Measurements from ENCODE around the gene SRSF8.

SRSF8 gene

DNA sequence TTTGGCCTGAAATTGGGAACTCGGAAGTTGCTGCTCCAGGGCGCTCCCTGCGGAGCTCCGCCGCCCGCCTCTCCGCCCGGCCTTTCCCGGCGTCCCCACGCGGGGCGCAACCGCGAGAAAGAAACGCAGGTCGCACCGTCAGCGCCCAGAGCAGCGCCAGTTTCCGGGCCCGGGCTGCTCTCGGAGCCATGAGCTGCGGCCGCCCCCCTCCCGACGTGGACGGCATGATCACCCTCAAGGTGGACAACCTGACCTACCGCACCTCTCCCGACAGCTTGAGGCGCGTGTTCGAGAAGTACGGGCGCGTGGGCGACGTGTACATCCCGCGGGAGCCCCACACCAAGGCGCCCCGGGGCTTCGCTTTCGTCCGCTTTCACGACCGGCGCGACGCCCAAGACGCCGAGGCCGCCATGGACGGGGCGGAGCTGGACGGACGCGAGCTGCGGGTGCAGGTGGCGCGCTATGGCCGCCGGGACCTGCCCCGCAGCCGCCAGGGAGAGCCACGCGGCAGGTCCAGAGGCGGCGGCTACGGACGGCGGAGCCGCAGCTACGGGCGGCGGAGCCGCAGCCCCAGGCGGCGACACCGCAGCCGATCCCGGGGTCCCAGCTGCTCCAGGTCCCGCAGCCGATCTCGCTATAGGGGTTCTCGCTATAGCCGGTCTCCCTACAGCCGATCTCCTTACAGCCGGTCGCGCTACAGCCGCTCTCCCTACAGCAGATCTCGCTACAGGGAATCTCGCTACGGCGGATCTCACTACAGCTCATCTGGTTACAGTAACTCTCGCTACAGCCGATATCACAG is 521 bp downstream of the SRSF8 start:
- DNase-seq: peak; percentile 65
- no peaks in the 10 kb centered on the region for H3K36me3 ChIP-seq (replicated peaks)
- no peaks in the 10 kb centered on the region for H3K27me3 ChIP-seq (replicated peaks)
- TF ChIP-seq, protein P1, sequence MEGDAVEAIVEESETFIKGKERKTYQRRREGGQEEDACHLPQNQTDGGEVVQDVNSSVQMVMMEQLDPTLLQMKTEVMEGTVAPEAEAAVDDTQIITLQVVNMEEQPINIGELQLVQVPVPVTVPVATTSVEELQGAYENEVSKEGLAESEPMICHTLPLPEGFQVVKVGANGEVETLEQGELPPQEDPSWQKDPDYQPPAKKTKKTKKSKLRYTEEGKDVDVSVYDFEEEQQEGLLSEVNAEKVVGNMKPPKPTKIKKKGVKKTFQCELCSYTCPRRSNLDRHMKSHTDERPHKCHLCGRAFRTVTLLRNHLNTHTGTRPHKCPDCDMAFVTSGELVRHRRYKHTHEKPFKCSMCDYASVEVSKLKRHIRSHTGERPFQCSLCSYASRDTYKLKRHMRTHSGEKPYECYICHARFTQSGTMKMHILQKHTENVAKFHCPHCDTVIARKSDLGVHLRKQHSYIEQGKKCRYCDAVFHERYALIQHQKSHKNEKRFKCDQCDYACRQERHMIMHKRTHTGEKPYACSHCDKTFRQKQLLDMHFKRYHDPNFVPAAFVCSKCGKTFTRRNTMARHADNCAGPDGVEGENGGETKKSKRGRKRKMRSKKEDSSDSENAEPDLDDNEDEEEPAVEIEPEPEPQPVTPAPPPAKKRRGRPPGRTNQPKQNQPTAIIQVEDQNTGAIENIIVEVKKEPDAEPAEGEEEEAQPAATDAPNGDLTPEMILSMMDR (IDR thresholded peaks at IDR 0.05; ENCODE audit: low read depth, low read length, missing control alignments): peak; percentile 67
- peak overlapping the region; percentile 79 for H3K27ac ChIP-seq
- in situ Hi-C loops (cut with HindIII; ENCODE audit: low pct_ligation_motif_present, low sequenced_read_pairs): no loop called here
- peak overlapping the region; percentile 82 for H3K4me3 ChIP-seq (ENCODE audit: low read depth, low read length)

DNA sequence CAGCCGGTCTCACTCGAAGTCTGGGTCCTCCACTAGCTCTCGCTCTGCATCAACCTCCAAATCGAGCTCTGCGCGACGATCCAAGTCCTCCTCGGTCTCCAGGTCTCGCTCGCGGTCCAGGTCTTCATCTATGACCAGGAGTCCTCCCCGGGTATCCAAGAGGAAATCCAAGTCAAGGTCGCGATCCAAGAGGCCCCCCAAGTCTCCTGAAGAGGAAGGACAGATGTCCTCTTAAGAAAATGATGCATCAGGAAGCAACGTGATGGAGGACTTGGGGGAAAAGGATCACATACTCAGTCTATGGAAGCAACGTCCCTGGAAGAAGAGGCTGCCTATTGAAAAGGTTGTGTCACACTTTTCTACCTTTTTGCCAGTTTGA is 1.1 kb downstream of the SRSF8 start:
- no peak for DNase-seq
- in situ Hi-C loops (cut with HindIII; ENCODE audit: low pct_ligation_motif_present, low sequenced_read_pairs): no loop called here
- H3K27me3 ChIP-seq (replicated peaks): no peaks in the 10 kb centered on the region

GRCh38 chr11:95068549-95068948 is 1.8 kb downstream of the SRSF8 start:
- in situ Hi-C loops (cut with HindIII; ENCODE audit: low pct_ligation_motif_present, low sequenced_read_pairs): no loop called here
- DNase-seq: peak; percentile 96
- H3K4me3 ChIP-seq (ENCODE audit: low read depth, low read length): peak overlapping the region; percentile 82

More for the DNA sequence above, 1.1 kb downstream of the SRSF8 start:
- Histone ChIP-seq H3K4me3 (ENCODE audit: low read depth, low read length) (peak overlapping the region; percentile 82), H3K27ac (peak overlapping the region; percentile 79), H3K36me3 (replicated peaks) (no peaks in the 10 kb centered on the region)
- TF ChIP-seq, protein P1 (IDR thresholded peaks at IDR 0.05; ENCODE audit: low read depth, low read length, missing control alignments): no peak

GRCh38 chr11:95070471-95070870 is 3.8 kb downstream of the SRSF8 start:
- Histone ChIP-seq H3K27me3 (replicated peaks) (no peaks in the 10 kb centered on the region), H3K36me3 (replicated peaks) (no peaks in the 10 kb centered on the region)
- TF ChIP-seq, protein P1 (IDR thresholded peaks at IDR 0.05; ENCODE audit: low read depth, low read length, missing control alignments): no peak

More at GRCh38 chr11:95068549-95068948, 1.8 kb downstream of the SRSF8 start:
- Histone ChIP-seq H3K27ac (peak overlapping the region; percentile 79), H3K27me3 (replicated peaks) (no peaks in the 10 kb centered on the region), H3K36me3 (replicated peaks) (no peaks in the 10 kb centered on the region)
- TF ChIP-seq, protein P1 (IDR thresholded peaks at IDR 0.05; ENCODE audit: low read depth, low read length, missing control alignments): no peak

GRCh38 chr11:95072948-95073347 is 6.2 kb downstream of the SRSF8 start:
- no peak overlapping the region for H3K4me3 ChIP-seq (ENCODE audit: low read depth, low read length)
- TF ChIP-seq, protein P1 (IDR thresholded peaks at IDR 0.05; ENCODE audit: low read depth, low read length, missing control alignments): no peak
- in situ Hi-C loops (cut with HindIII; ENCODE audit: low pct_ligation_motif_present, low sequenced_read_pairs): no loop called here
- no peaks in the 10 kb centered on the region for H3K36me3 ChIP-seq (replicated peaks)
- no peak overlapping the region for H3K27ac ChIP-seq
- no peak for DNase-seq
- no peaks in the 10 kb centered on the region for H3K27me3 ChIP-seq (replicated peaks)

More at GRCh38 chr11:95070471-95070870, 3.8 kb downstream of the SRSF8 start:
- Histone ChIP-seq H3K27ac (no peak overlapping the region), H3K4me3 (ENCODE audit: low read depth, low read length) (no peak overlapping the region)
- in situ Hi-C loops (cut with HindIII; ENCODE audit: low pct_ligation_motif_present, low sequenced_read_pairs): no loop called here
- no peak for DNase-seq
